Measurements from ENCODE around the gene ZFPL1.

ZFPL1 gene

DNA sequence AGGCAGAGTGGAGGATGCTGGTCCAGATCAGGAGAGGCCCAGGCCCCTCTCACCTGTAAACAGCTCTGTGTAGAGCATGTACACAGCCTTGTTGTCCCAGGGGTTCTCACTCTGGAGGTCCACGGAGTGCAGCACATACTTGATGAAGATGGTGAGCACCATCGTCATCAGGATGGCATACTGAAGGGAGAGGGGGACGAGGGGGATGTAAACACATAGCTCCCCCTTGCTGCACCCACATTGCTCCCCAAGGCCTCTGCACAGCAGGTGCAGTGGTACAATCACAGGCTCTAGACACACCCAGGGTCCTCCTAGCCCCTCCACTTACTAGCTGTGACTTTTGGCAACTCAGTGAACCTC, 47.4 kb downstream of the ZFPL1 start:
- no peak for TF ChIP-seq TAF1 (IDR thresholded peaks at IDR 0.05; ENCODE audit: low read depth, low read length)
- TF ChIP-seq SPI1 (IDR thresholded peaks at IDR 0.05; ENCODE audit: low read depth, low read length) = no peak
- no peak for TF ChIP-seq PAX5 (IDR thresholded peaks at IDR 0.05; ENCODE audit: insufficient read depth, low read length, severe bottlenecking)
- no peak for TF ChIP-seq POU2F2 (IDR thresholded peaks at IDR 0.05; ENCODE audit: low read depth, low read length)
- no peak for TF ChIP-seq POLR2AphosphoS5 (IDR thresholded peaks at IDR 0.05; ENCODE audit: low read depth, low read length)
- TF ChIP-seq POLR2A (IDR thresholded peaks at IDR 0.05; ENCODE audit: low read depth, low read length) = no peak
- DNase-seq (ENCODE audit: insufficient read length, low spot score) (no peak), FAIRE-seq (no peak)

DNA sequence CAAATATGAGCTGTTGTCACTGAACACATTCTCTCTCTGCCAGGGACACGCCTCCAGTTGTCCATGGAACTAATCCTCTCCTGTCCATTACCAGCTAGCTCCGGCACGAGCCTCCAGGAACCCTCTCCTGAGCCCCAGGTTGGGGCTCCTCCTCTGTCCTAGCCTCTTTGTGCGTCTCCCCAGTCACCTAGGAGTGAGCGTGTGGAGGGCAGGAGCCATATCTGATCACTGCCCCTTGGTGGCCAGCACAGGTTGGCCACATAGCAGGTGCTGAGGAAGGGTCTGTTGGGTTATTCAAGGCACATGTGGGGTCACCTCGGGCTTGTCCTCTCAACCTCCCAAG, 47.8 kb downstream of the ZFPL1 start:
- no peak for DNase-seq (ENCODE audit: insufficient read length, low spot score)
- no peak for FAIRE-seq
- TF ChIP-seq POLR2A (IDR thresholded peaks at IDR 0.05; ENCODE audit: low read depth, low read length) (no peak), POLR2AphosphoS5 (IDR thresholded peaks at IDR 0.05; ENCODE audit: low read depth, low read length) (no peak), SPI1 (IDR thresholded peaks at IDR 0.05; ENCODE audit: low read depth, low read length) (no peak)

DNA sequence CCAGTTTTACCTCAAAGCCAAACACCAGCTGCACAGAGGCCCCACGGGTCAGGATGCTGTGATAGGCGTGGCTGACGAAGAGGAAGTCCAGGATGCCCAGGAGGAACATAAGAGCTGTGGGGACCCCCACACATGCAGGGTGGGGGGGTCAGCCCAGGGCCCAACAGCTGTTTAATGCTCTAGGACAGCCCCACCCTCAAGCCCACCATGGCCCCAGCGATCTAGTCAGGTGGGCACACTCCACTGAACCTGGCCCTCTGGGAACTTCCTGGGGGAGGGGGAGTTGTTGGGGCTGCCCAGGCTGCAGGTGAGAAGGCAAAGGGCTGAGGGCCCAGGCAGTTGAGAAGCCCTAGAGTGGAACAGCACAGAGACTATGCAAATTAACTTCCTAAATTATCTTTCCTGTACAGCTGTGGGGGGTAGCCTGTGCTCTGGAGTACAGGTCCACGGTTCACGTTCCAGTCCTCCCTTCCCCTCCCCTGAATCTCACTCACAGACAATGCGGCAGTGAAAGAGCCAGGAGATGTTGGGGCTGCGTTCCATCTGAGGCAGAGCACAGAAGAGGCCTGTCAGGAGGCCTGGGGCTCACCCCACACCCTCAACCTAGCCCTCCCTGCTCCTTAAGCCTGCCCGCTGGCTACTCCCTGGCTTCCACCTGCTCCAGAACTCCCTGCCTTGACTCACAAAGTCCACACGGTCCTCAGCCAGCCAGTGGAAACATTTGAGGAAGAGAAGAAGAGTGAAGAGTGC, 48.4 kb downstream of the ZFPL1 start:
- FAIRE-seq (peak; percentile 92), DNase-seq (ENCODE audit: insufficient read length, low spot score) (no peak)
- TF ChIP-seq TAF1 (IDR thresholded peaks at IDR 0.05; ENCODE audit: low read depth, low read length) (no peak), SPI1 (IDR thresholded peaks at IDR 0.05; ENCODE audit: low read depth, low read length) (no peak), POLR2AphosphoS5 (IDR thresholded peaks at IDR 0.05; ENCODE audit: low read depth, low read length) (peak; percentile 4; the same call in 1 of the 2 replicates), POU2F2 (IDR thresholded peaks at IDR 0.05; ENCODE audit: low read depth, low read length) (peak; percentile 96), PAX5 (IDR thresholded peaks at IDR 0.05; ENCODE audit: insufficient read depth, low read length, severe bottlenecking) (peak; percentile 64), POLR2A (IDR thresholded peaks at IDR 0.05; ENCODE audit: low read depth, low read length) (no peak)

DNA sequence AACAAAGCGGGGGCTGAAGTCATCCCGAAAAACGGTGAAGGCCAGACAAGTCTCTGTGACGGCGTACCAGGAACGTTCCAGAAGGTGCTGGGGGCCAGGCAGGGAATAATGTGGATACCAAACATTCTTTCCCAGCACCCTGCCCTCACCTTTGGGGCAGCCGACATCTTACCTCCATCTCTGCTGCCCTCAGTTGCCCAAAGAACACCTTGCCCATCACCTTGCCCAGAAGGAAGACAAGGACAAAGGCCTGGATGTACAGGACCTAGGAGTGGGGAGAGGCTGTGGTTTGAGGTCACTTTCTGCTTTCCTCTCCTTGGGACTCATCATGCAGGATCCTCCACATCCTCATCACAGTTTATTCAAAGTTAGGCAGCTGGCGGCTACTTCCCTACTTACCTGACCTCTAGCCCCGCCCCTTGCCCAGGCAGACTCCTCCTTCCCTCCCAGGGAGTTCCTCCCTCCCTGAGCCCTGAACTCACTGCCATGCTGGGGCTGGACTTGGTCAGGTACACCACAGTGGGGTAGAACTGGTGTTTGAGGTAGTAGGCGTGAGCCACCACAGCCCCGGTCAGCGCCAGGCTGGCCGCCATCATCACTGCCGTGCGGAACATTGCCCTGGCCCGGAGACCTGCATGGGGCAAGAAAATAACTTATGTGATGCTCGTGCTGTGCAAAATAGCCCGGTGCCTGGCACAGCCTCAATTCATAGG, 49.1 kb downstream of the ZFPL1 start:
- peak; percentile 87 for FAIRE-seq
- 0 out of 2 replicates have a peak, but pooled peaks have one; percentile 27 for TF ChIP-seq POU2F2 (IDR thresholded peaks at IDR 0.05; ENCODE audit: low read depth, low read length)
- 0 out of 2 replicates have a peak, but pooled peaks have one; percentile 15 for TF ChIP-seq POLR2AphosphoS5 (IDR thresholded peaks at IDR 0.05; ENCODE audit: low read depth, low read length)
- no peak for TF ChIP-seq TAF1 (IDR thresholded peaks at IDR 0.05; ENCODE audit: low read depth, low read length)
- TF ChIP-seq SPI1 (IDR thresholded peaks at IDR 0.05; ENCODE audit: low read depth, low read length) = peak; percentile 60
- no peak for TF ChIP-seq PAX5 (IDR thresholded peaks at IDR 0.05; ENCODE audit: insufficient read depth, low read length, severe bottlenecking)
- peak; percentile 38; the same call in 1 of the 2 replicates for TF ChIP-seq POLR2A (IDR thresholded peaks at IDR 0.05; ENCODE audit: low read depth, low read length)
- DNase-seq (ENCODE audit: insufficient read length, low spot score) = no peak

DNA sequence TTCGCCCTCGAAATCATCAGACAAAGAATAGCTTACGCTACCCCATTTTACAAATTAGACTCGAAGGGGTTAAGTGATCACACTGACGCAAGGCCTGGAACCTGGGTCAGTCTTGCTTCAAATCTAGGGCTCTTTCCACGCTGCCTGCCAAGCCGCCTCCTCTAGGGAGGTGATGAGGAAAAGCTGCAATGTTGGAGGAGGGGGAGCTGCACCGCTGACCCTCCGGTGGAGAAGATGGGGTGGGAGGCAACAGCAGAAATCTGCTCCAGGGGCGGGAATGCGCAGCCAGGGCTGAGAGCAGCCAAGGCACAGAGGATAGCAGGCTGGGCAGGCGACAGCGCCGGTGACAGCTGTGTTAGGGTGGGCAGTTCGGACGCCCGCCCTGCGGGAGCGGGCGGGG, 49.7 kb downstream of the ZFPL1 start:
- DNase-seq (ENCODE audit: insufficient read length, low spot score) (no peak), FAIRE-seq (no peak)

DNA sequence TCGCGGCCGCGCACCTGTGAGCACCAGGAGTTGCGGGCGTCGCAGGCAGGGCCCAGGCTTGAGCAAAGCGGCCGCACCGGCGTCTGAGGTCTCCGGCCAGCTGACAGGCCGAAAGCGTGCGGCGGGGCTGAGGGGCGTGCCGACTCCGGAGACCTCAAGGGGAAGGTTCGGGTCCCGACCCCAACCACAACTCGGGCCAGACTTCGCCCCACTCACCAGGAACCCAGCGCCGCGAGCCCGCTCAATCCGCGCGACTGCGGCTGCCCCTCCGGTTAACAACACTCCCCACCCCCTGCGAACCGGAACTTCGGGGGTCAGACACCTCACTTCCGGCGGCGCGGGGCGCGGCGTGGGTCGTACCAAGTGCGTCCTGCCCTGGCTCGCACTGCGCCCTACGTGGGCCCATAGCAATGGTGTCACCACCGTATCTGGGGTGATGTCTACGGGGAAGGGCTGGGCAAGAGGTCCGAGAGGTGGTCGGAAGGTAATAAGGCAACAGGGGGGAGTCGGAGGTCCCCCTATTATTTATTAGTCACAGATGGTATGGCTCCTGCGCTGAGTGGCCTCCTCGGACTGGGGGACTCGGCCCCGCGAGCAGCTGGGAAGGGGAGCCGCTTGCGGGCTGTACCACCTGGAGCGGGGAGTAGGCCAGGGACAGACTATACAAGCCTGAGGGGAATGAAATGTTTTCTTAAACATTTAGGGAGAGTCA, 50.4 kb downstream of the ZFPL1 start, which contains the start of gene SYVN1:
TSS of gene SYVN1 (minus strand) at position 280 of the 712 bp plus-strand sequence. CDS start 918 bp downstream, outside the sequence.
- FAIRE-seq = peak; percentile 99
- peak; percentile 91 for DNase-seq (ENCODE audit: insufficient read length, low spot score)
- no peak for TF ChIP-seq SPI1 (IDR thresholded peaks at IDR 0.05; ENCODE audit: low read depth, low read length)
- TF ChIP-seq POLR2AphosphoS5 (IDR thresholded peaks at IDR 0.05; ENCODE audit: low read depth, low read length) = peak; percentile 89
- peak; percentile 89 for TF ChIP-seq POLR2A (IDR thresholded peaks at IDR 0.05; ENCODE audit: low read depth, low read length)
- TF ChIP-seq POU2F2 (IDR thresholded peaks at IDR 0.05; ENCODE audit: low read depth, low read length) = peak; percentile 52; the same call in 1 of the 2 replicates

More for the DNA sequence above, 49.7 kb downstream of the ZFPL1 start:
- TF ChIP-seq TAF1 (IDR thresholded peaks at IDR 0.05; ENCODE audit: low read depth, low read length) (no peak), PAX5 (IDR thresholded peaks at IDR 0.05; ENCODE audit: insufficient read depth, low read length, severe bottlenecking) (no peak), POLR2A (IDR thresholded peaks at IDR 0.05; ENCODE audit: low read depth, low read length) (no peak), POU2F2 (IDR thresholded peaks at IDR 0.05; ENCODE audit: low read depth, low read length) (no peak), SPI1 (IDR thresholded peaks at IDR 0.05; ENCODE audit: low read depth, low read length) (no peak), POLR2AphosphoS5 (IDR thresholded peaks at IDR 0.05; ENCODE audit: low read depth, low read length) (no peak)

DNA sequence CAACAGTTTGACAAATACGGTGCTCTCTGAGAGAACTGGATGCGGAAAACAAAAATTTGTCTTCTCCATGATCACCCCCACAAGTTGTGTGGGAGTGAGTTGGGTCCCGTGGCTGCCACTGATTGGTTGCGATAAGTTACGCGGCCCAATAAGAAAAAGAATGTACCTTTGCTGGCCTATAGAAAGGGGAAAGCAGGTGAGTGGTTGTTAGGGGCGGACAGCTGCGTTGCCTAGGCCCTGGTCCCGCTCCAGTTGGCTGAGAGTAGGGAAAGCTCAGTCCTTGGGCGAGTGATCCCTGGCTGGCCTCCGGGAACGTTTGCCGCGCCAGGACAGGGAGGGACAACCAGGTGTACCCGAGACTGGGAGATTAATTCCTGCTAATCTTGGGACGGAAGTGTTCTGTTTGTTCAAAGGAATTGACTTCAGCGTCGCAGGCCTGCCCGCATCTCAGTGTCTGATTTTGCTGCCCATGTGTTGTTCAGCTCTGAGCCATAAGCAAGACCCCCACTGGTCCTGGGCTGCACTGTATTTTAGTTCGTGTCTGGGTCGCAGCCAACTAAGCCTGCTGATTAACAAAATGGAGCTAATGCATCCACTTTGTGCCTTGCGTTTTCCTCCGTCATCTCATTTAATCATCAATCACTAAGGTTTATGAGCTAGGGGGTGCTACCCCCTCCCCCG, 51.1 kb downstream of the ZFPL1 start:
- peak; percentile 82 for DNase-seq (ENCODE audit: insufficient read length, low spot score)
- FAIRE-seq = no peak
- TF ChIP-seq TAF1 (IDR thresholded peaks at IDR 0.05; ENCODE audit: low read depth, low read length) = 0 out of 2 replicates have a peak, but pooled peaks have one; percentile 23
- 0 out of 2 replicates have a peak, but pooled peaks have one; percentile 16 for TF ChIP-seq POU2F2 (IDR thresholded peaks at IDR 0.05; ENCODE audit: low read depth, low read length)
- 0 out of 2 replicates have a peak, but pooled peaks have one; percentile 1 for TF ChIP-seq SPI1 (IDR thresholded peaks at IDR 0.05; ENCODE audit: low read depth, low read length)
- peak; percentile 58; the same call in 1 of the 2 replicates for TF ChIP-seq POLR2A (IDR thresholded peaks at IDR 0.05; ENCODE audit: low read depth, low read length)
- peak; percentile 63 for TF ChIP-seq POLR2AphosphoS5 (IDR thresholded peaks at IDR 0.05; ENCODE audit: low read depth, low read length)
- TF ChIP-seq PAX5 (IDR thresholded peaks at IDR 0.05; ENCODE audit: insufficient read depth, low read length, severe bottlenecking) = no peak

DNA sequence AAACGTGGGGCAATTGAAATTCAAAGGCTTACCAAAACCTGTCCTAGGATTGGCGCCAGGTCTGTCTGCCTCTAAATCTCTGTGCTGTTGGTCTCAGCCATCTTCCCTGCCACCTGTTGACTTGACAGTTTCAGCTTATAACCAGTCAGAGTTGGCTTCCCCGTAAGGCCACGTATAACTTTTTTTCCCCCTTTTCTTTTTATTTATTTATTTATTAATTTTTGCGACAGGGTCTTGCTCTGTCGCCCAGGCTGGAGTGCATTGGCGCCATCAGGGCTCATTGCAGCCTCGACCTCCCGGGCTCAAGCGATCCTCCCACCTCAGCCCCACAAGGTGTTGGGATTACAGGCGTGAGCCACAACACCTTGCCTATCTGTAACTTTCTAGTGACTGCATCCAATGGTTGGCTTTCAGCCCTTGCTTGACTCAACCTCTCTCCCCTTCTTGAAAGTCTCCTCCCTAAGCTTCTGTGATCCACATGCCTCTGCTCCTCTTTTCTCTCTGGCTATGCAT, 51.7 kb downstream of the ZFPL1 start:
- DNase-seq (ENCODE audit: insufficient read length, low spot score) (no peak), FAIRE-seq (peak; percentile 20)
- TF ChIP-seq POLR2AphosphoS5 (IDR thresholded peaks at IDR 0.05; ENCODE audit: low read depth, low read length) (no peak), PAX5 (IDR thresholded peaks at IDR 0.05; ENCODE audit: insufficient read depth, low read length, severe bottlenecking) (no peak), POU2F2 (IDR thresholded peaks at IDR 0.05; ENCODE audit: low read depth, low read length) (no peak), TAF1 (IDR thresholded peaks at IDR 0.05; ENCODE audit: low read depth, low read length) (no peak), SPI1 (IDR thresholded peaks at IDR 0.05; ENCODE audit: low read depth, low read length) (no peak)
